Pancreas (tissue), 10 donors: ENCODE results near the gene KCNH6. TPM values are rescaled to one million over a fixed set of nuclear protein-coding genes. Genes with fewer than 3 reads are reported as not detected.

Source experiments
- ATAC-seq, 4 donors: fragments of 200-7000 bp; cut with Tn5 transposase; one replicate each; pipeline versions ENCODE4 v1.8.0 to v1.9.1; 2020; ENCODE audit warnings: mild to moderate bottlenecking in 4 of 4, moderate library complexity in 4 of 4
- DNase-seq, 6 donors: peaks; one replicate each; pipeline ENCODE4 v3.0.0-alpha.2; 2020
- FAIRE-seq: peaks from 2 replicates; lab custom pipeline; 2012; peaks lifted over from hg19 to GRCh38; lab: Jason Lieb, UNC
- H3K27ac ChIP-seq, 4 donors: fragments of 200-600 bp; sonication (generic); 1 replicate in 3 of 4; 2 replicates in 1 of 4; pipeline versions ENCODE4 v1.5.0 to v1.8.0; 2020
- H3K27me3 ChIP-seq, 4 donors: fragments of 200-600 bp; one replicate each; pipeline ENCODE4 v1.8.0; 2021
- H3K36me3 ChIP-seq, 3 donors: fragments of 200-600 bp; sonication (generic) in 1 of 3; one replicate each; pipeline versions ENCODE4 v1.5.0 to v1.8.0; 2020 to 2021
- H3K4me1 ChIP-seq, 3 donors: fragments of 200-600 bp; one replicate each; pipeline ENCODE4 v1.8.0; 2021
- H3K4me3 ChIP-seq, 4 donors: fragments of 200-600 bp; sonication (generic) in 2 of 4; one replicate each; pipeline versions ENCODE4 v1.5.0 to v1.8.0; 2020 to 2021
- H3K9me3 ChIP-seq, 4 donors: fragments of 200-600 bp; one replicate each; pipeline ENCODE4 v1.8.0; 2021
- WGBS, 2 donors: extraction: QIAGEN DNeasy Blood & Tissue Kit; methylation state at CpG; one replicate each; pipeline ENCODE4 v1.1.7; 2013; 5-methylcytosine and 5-hydroxymethylcytosine counted together
- intact Hi-C, 3 donors: fragments of 100-400 bp; cut with DNase I; formaldehyde crosslinking; loops; one replicate each; pipeline versions ENCODE4 v1.11.1 to v1.14.2; 2022
- polyA plus RNA-seq, 2 donors: library from polyadenylated mRNA; stranded (reverse); fragments of 200-250 nt; gene quantifications; one replicate each; pipeline ENCODE4 v1.2.3, GENCODE V29; 2013
- total RNA-seq, 6 donors: library from RNA; stranded (reverse); fragmentation: NEBNext Ultra II Directional in 4 of 6; extraction: Animal tissue kit (Norgen Biotek cat#: 25700) in 4 of 6; gene quantifications; one replicate each; pipeline versions ENCODE4 v1.2.1 to v1.2.4, GENCODE V29; 2021 to 2023
- TF ChIP-seq, protein P1 (sequence below), 4 donors: fragments of 200-600 bp; sonication (generic) in 3 of 4; IDR thresholded peaks; one replicate each; pipeline versions ENCODE4 v1.5.0 to v1.8.0; 2021; ENCODE audit warnings: antibody characterized with exemption in 4 of 4
- donor health status: healthy with polysubstance abuse.
- donor health status: DM: no; HTN: no; CAD: no; lungs with moderate emphysema.
- donor health status: DM: no; HTN: no; CAD: no.
- donor health status: control.
- donor health status: control.
- donor health status: Bipolar disorder and iron deficiency.
- donor health status: DM: yes; HTN: yes; CAD: no.
- donor health status: DM: no; HTN: no; CAD: no.
- donor health status: DM: no; HTN: no; CAD: no.
- donor health status: DM: yes; HTN: yes; CAD: no.

KCNH6 gene
- total and polyA plus RNA-seq, 8 donors, result 0.35 to 12.5 (median 0.95) TPM

DNA sequence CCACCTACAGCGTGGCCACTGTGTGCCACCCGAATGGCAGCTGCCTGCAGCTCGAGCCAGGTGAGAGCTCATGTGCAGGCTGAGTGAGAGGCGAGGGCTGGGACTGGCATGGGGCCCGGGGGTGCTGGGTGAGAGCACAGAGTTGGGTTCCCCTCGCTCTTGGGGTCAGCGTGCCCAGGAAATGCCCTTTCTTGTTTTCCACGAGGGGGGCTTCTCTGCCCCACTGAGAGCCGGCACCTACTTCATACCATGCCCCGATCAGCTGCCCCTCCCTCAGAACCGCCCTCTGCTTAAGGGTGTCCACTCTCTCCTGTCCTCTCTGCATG lies 36.2 kb upstream of the KCNH6 start:
- no peak for FAIRE-seq
- Histone ChIP-seq H3K4me1 (no peaks in the 10 kb centered on the region), H3K4me3 (no peak overlapping the region), H3K36me3 (no peaks in the 10 kb centered on the region), H3K27me3 (no peaks in the 10 kb centered on the region), H3K27ac (no peak overlapping the region), H3K9me3 (no peaks in the 10 kb centered on the region)
- peak in 1 of 6 donors; percentile 45 for DNase-seq
- ATAC-seq, result no peak
- TF ChIP-seq, protein P1, sequence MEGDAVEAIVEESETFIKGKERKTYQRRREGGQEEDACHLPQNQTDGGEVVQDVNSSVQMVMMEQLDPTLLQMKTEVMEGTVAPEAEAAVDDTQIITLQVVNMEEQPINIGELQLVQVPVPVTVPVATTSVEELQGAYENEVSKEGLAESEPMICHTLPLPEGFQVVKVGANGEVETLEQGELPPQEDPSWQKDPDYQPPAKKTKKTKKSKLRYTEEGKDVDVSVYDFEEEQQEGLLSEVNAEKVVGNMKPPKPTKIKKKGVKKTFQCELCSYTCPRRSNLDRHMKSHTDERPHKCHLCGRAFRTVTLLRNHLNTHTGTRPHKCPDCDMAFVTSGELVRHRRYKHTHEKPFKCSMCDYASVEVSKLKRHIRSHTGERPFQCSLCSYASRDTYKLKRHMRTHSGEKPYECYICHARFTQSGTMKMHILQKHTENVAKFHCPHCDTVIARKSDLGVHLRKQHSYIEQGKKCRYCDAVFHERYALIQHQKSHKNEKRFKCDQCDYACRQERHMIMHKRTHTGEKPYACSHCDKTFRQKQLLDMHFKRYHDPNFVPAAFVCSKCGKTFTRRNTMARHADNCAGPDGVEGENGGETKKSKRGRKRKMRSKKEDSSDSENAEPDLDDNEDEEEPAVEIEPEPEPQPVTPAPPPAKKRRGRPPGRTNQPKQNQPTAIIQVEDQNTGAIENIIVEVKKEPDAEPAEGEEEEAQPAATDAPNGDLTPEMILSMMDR (IDR thresholded peaks at IDR 0.05), result no peak
- intact Hi-C loops, result loop anchor here in 1 of 3 donors (10.0 kb wide), 1 partner anchor 62 kb away; no protein-coding TSS in a partner anchor
- 79 to 86% methylated on average over 11 of the region's 11 CpGs for WGBS, 2 donors

DNA sequence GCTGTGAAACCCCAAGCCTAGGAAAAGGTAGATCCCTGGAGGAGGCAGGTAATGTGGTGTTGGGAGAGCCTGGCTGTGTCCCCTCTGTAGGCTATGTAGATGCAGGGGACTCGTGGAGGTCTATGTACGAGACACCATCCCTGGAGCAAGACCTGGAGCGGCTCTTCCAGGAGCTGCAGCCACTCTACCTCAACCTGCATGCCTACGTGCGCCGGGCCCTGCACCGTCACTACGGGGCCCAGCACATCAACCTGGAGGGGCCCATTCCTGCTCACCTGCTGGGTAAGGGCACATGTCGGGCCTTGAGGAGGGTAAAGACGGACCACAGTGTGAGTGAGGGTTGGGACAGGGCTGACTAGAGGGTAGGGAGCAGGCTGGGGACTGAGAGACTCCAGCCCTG lies 34.3 kb upstream of the KCNH6 start:
- no peaks in the 10 kb centered on the region for H3K9me3 ChIP-seq
- H3K4me1 ChIP-seq, result no peaks in the 10 kb centered on the region
- no peak overlapping the region for H3K4me3 ChIP-seq
- WGBS, 2 donors, result 87 to 93% methylated on average over 10 of the region's 10 CpGs
- no peak overlapping the region for H3K27ac ChIP-seq
- ATAC-seq, result no peak
- DNase-seq, result peak in 2 of 6 donors; percentile 22 to 27
- intact Hi-C loops, result loop anchor here in 1 of 3 donors (10.0 kb wide), 1 partner anchor 64 kb away; no protein-coding TSS in a partner anchor
- H3K36me3 ChIP-seq, result no peaks in the 10 kb centered on the region
- TF ChIP-seq, protein P1 (IDR thresholded peaks at IDR 0.05), result no peak
- no peaks in the 10 kb centered on the region for H3K27me3 ChIP-seq
- no peak for FAIRE-seq

DNA sequence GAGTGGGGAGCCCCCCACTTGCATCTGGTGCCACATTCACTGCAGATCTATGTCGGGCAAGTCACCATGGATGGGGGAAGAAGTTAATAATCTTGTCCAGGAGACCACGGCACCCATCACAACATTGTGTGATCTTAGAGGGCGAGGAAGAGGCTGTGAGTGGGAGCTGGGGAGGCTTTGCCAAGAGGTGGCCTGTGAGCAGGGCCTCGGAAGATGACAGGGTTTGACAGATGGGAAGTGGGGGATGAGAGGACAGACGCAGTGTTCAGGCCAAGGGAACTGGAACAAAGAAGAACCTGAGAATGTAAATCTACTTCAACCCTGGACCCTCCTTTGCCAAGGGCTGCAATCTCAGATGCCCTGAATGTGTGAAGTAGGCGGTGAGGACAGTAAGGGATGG lies 33.9 kb upstream of the KCNH6 start:
- no peak for DNase-seq
- intact Hi-C loops, result loop anchor here in 1 of 3 donors (10.0 kb wide), 1 partner anchor 64 kb away; no protein-coding TSS in a partner anchor
- no peaks in the 10 kb centered on the region for H3K9me3 ChIP-seq
- H3K4me3 ChIP-seq, result no peak overlapping the region
- no peak for ATAC-seq
- TF ChIP-seq, protein P1 (IDR thresholded peaks at IDR 0.05), result no peak
- WGBS, 2 donors, result 77 to 86% methylated on average over 6 of the region's 6 CpGs
- H3K27ac ChIP-seq, result no peak overlapping the region
- H3K27me3 ChIP-seq, result no peaks in the 10 kb centered on the region
- no peaks in the 10 kb centered on the region for H3K36me3 ChIP-seq
- no peaks in the 10 kb centered on the region for H3K4me1 ChIP-seq
- no peak for FAIRE-seq

GRCh38 chr17:63490329-63490728 lies 32.8 kb upstream of the KCNH6 start:
- DNase-seq (peak in 1 of 6 donors; percentile 38), FAIRE-seq (no peak), ATAC-seq (peak in 2 of 4 donors; percentile 46 to 76)
- no peaks in the 10 kb centered on the region for H3K27me3 ChIP-seq
- H3K36me3 ChIP-seq, result no peaks in the 10 kb centered on the region
- no peaks in the 10 kb centered on the region for H3K9me3 ChIP-seq
- WGBS, 2 donors, result 54 to 68% methylated on average over 10 of the region's 10 CpGs
- H3K27ac ChIP-seq, result no peak overlapping the region
- TF ChIP-seq, protein P1 (IDR thresholded peaks at IDR 0.05), result no peak
- no peaks in the 10 kb centered on the region for H3K4me1 ChIP-seq
- H3K4me3 ChIP-seq, result no peak overlapping the region
- intact Hi-C loops, result no loop called here

- no peaks in the 10 kb centered on the region for H3K4me1 ChIP-seq
- no peaks in the 10 kb centered on the region for H3K36me3 ChIP-seq
- no peaks in the 10 kb centered on the region for H3K27me3 ChIP-seq
- intact Hi-C loops, result no loop called here
- DNase-seq (peak in 1 of 6 donors; percentile 51), FAIRE-seq (no peak), ATAC-seq (no peak)
- no peak overlapping the region for H3K4me3 ChIP-seq
- no peaks in the 10 kb centered on the region for H3K9me3 ChIP-seq
- 83 to 93% methylated on average over 22 of the region's 22 CpGs for WGBS, 2 donors
- TF ChIP-seq, protein P1 (IDR thresholded peaks at IDR 0.05), result no peak
- no peak overlapping the region for H3K27ac ChIP-seq
Observed at GRCh38 chr17:63490858-63491400, 32.2 kb upstream of the KCNH6 start.
